GM18873 (cell line): ENCODE data around the gene DDX10.
"Not testable (repeated sequence)": the region's sequence is repeated elsewhere in the genome, so short reads cannot be mapped to it uniquely, and the experiment has no call there.

Experiments
- ATAC-seq: cut with Tn5 transposase; IDR thresholded peaks from one replicate; pipeline ENCODE4 v1.9.1; 2021; ENCODE audit warnings: mild to moderate bottlenecking, moderate library complexity, moderate number of reproducible peaks; ENCODE audit not compliant: unreplicated experiment, low FRiP score

Gene DDX10

DNA sequence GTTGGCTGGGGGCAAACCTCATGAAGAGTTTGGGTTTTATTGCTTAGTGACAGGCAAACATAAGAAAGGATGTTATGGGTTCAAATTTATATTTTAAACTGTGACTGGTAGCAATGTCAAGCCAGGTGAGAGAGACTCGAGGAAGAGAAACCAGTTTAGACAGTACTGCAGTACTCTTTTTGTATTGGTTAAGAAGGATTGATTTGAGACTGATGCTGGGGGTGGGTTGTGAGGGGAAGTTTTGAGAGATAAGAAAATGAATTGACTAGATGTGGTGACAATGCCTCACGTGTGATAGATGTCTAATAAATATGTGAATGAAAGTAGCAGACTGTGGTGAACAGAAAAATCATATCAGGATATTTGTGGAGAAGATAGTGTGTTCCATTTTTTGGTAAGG, 142.4 kb downstream of the DDX10 start:
- no peak for ATAC-seq

DNA sequence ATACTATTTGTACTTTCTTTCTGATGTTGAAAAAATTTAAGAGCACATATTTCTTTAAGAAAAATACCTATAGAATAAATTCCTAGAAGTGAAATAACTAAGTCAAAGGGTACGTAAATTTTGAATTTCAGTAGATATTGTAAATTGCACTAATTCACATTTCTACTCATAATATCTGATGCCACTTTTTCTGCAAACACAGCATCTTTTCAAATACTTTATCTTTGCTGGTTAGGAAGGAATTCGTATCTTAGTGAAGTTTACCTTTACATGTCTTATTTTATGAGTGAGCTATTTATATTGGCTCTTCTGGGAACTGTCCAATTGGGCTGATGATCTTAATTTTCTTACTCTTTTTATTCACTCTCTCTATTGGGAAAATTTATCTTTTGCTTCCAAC, 148.2 kb downstream of the DDX10 start:
- no peak for ATAC-seq

DNA sequence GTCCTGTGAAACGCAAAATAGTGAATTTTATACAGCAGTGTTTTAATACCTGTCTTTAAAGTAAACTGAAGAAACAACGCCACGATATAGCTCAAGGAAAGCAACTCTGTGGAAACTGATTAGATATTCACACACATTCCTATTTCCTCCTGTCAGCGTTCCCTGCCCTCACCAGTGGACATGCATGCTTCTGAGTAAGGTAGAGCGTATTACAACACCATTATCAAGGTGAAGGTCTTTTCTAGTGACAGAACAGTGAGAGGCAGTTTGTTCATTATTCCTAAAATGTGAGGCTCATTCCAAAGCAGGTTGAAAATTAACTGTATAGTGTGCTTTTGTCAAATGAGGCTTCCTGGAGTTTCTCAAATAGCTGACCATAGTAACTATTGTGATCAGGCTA, 153.1 kb downstream of the DDX10 start:
- ATAC-seq: no peak

DNA sequence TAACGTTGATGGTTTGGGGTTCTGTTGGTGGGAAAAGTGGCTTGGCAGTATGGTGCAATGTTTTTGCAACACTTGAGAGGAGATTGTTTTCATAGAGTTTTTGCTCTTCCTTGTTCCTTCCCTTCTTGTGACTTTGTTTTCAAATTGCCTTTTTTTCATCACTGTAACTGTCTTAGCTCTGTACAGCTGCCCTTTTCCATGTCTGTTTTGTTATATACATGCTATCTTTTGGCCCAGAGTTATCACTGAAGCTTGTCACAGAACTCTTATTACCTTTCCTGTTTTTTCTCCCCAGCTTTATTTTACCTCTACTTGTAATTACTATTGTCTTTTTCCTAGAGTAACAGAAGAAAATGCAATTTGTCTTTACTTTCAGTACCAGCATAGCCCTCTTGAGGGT, 154.1 kb downstream of the DDX10 start:
- no peak for ATAC-seq

DNA sequence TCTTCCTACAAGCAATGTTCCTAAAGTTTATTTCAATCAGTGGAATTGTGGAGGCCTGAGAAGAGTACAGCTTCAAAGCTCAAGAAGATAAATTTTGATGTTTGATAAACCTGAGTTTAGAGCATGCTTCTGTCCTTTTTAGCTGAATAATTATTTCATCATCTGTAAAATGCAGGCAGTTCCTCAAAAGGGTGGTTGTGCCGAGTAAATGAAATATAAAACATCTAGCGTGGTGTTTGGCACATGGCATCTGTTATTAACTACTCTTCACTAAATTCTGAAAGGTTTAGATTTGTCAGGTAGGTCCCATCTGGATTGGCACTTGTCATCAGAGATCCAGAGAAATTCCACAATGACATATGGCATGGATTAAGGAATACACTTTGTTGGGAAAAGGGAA, 155.1 kb downstream of the DDX10 start:
- no peak for ATAC-seq

DNA sequence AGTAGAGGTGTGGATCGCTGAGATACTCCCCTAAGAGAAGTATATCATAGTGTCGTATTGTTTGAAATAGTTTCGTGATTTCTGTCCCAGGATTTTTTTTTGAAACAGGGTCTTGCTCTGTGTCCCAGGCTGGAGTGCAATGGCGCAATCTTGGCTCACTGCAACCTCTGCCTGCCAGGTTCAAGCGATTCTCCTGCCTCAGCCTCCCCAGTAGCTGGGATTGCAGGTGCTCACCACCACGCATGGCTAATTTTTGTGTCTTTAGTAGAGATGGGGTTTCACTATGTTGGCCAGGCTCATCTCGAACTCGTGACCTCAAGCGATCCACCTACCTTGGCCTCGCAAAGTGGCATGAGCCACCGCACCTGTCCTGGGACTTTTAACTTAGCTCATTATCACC, 159.1 kb downstream of the DDX10 start:
- ATAC-seq: not testable (repeated sequence)

DNA sequence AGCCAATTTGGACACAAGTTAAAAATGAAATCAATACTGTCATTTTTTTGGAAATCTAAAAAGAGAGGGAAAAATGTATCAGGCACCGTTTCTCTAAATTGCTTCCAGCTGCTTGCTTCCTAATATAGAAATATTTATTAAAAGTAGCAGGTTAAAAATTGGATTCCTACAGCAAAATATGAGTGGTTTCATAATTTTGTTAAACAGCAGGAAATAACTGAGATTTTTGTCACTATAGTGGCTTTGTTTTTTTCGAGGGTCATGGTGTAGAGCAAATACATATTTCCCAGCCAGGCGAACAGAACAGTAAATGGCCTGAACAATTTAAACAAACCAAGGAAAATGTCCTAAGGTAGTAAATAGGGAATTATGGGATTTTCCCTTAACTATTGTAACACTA, 159.7 kb downstream of the DDX10 start:
- ATAC-seq: no peak

DNA sequence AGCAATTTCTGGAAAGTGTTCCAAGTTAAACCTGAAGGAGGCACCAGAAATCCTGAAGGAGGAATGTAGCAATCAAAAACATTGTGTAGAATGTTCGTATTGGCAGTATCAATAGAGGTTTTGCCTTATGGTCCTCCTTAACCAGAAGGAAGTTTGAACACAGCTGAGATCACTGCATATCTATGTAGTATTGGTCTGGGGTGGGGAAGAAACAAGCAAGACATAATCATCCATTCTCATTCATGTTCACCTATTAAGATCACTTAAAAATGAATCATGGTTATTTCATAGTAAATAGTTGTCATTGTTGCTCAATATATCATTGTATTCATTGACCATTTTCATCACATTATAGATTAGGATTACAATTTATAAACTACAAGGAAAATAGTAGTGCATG, 160.5 kb downstream of the DDX10 start:
- ATAC-seq: no peak

DNA sequence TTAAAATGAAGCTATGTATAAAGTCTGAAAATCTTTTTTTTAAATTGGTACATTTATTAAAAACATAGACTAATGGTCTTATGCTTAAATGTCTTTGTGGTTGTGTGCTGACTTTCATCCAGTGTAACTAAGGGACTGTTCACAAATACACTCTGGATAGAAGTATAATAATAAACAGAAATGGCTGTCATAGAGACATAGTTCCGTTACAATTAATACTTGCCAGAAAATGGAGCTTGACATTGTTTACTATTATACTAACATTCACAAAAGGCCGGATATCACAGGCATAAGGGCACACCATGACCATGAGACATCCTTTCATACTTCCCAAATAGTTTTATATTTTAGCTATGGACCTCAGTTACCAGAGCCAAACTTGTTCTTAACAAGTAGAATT, 161.3 kb downstream of the DDX10 start:
- ATAC-seq: no peak

DNA sequence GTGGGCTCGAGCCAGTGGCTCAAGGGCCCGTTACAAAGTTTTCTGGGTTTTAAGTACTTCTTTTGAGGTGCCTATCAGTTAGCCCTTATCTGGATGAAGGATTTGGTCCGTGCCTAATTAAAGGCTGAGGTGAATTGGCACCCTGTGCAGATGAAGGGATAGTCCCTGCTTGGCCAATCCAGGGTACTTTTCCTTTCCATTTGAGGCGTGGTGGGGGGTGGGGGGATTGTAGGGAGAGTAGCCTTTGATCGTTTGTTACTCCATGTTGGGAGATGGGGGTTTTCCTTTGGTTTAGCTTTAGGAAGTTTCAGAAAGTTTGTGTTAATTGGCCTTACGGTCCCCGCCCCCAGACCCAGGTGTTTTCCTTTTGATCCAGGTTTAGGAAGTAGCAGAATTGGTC, 170.8 kb downstream of the DDX10 start:
- no peak for ATAC-seq

DNA sequence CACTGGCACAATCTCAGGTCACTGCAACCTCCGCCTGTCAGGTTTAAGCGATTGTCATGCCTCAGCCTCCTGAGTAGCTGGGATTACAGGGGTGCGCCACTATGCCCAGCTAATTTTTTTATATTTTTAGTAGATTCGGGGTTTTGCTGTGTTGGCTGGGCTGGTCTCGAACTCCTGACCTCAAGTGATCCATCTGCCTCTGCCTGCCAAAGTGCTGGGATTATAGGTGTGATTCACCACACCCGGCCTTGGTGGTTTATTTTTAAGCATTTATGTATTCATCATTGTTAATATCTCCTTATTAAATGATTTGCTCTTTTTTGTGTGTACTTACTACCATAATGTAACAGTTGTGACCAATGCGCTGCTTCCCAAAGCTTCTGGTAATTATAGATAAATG, 171.7 kb downstream of the DDX10 start:
- no peak for ATAC-seq

DNA sequence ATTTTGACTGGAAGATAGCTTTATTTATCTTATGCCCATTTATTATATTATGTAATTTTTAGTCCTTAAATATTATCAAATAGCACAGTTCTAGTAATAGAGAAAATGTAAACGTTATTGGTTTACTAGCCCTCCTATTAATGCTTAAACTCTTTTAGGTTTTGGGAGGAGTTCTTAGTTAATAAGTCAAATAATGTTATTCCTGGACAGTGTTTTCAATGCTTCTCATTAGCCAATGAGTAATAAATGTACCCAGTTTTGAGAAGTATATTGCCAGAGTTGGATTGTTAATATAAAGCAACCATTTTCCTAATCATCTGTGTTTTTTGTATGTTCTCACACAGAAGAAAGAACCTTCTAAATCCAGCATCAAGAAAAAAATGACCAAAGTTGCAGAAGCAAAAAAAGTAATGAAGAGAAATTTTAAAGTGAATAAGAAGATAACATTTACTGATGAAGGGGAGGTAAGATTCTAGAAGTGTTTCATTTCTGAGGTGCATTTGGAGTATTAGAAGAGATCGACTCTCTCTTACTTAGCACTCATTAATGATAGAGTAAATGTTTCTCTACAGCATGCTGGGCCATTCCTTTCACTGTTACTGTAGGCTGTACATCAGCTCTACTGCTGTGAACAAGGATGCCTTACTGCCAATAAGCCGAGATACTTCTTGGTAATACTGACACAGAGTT, 173.4 kb downstream of the DDX10 start:
- ATAC-seq: no peak

DNA sequence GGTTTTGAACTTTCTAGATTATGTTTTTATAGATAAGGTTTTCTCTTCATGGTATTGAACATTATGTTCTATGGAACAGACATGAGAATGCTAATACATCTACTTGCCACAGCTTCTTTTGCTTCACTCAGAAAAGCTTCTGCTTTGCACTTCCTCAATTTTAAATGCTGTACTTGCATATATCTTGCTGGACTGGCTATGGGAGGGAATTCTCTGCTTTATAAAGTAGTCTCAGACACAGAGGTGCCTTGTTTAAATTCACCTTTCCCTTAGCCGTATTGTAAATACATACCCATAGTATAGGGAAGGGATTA, 173.9 kb downstream of the DDX10 start:
- no peak for ATAC-seq

DNA sequence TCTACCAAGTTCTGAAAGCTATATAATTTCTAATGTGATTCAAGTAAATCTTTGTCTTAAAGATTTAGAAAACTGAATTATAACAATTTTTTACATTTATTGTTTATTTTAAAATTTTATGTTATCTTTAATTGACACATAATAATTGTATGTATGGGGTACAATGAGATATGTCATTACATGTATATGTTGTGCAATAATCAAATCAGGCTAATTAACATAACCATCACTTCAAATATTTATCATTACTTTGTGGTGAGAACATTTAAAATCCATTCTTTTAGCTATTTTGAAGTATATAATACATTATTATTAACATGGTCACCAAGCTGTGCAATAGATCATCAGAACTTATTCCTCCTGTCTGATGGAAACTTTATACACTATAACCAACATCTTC, 181.1 kb downstream of the DDX10 start:
- no peak for ATAC-seq

DNA sequence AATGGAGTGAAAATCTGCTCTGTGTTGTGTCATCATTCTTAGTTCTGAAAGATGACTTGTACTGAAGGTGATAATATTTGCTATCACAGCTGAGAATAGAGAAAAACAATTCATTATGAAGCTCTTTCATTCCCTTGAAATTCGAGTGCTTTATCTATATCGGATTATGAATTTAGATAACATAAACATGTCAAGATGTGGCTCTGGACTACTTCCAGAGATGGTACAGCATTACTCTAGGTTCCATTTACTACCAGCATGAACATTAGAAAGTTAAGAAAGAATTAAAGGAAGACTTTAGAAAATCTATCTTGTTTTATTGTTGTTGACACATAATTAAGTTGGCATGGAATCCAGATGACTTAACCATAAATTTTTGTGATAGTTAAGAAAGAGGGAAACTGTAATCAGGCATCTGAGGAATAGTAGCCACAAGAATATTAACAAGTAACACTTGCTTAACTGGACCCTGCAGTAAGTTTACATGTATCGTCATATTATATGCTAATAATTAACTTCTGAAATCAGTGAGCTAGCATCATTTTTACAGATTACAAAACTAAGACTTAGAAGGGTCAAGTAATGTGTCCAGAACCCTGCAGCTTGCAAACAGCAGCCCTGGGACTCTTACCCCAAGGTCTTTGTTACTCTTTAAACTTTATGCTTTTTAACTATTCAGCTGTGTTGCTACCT, 182.6 kb downstream of the DDX10 start:
- ATAC-seq: no peak

DNA sequence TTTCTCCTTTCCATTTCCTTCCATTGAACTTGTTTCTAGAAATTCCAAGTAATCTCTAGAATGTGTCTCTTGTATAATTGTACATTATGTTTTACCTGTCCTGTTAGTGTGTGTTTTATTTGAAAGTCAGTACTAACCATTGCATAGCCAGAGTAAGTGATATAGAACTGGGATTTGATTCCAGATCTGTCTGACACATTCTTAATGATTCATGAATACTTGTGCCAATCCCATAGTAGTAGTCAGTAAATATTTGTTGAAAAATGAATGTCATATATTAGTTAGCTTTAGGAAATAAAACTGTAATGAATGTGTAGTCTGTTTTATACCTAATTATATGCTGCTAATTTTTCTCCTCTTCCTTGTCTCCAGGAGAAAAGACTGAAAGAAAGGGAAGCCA, 186.9 kb downstream of the DDX10 start:
- no peak for ATAC-seq

DNA sequence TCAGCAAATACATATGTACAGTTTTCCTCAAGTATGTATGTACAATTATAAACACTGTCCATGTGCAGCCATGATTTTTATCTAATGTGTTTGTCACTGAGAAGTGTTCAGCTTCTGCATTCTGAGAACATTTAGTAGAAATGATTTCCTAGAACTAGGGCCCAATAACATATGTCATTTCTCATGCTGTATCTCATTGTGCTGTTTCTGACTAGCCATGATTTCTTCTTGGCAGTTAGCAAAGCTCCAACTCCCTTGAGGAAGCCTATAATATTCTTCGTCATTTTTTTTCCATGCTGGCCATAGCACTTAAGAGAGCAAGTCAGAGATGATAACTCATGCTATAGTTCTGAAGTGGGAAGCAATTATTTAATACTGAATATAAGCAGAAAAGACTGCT, 187.8 kb downstream of the DDX10 start:
- ATAC-seq: no peak

DNA sequence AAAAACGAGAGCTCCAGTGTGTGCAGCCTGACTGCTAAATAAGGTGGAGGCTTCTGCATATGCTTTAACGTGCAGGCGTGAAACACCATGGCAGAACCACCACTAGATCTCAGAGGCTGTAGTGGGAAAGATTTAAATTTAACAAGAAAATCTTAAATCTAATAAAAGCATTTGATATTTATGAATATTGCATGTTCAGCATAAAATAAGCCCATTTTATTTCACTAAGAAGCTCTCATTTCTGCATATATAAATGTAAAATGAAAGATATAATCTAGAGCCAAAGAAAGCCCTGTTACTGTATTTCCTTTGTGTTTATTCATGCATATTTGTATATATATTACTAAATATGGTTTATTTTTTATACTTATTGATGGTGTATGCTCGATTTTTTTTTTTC, 188.3 kb downstream of the DDX10 start:
- no peak for ATAC-seq

DNA sequence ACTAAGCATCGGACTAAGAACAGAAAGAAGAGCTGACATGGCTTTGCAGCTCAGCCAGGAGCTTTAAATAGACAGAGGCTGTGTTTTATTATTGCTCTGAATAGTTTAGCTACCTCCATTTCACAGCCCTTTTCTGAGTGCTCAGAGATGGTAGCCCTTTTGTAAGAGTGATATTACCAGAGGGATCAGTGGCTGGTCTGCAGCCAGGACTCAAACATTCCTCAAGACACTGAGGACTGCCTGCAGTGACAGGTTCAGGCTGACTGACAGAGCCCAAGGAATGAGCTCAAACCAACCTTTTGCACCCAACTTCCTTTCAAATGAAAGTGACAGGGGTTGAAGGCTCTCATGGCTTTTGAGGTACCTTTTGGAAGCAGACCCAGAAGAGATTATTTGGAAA, 189.0 kb downstream of the DDX10 start:
- ATAC-seq: peak; percentile 30

DNA sequence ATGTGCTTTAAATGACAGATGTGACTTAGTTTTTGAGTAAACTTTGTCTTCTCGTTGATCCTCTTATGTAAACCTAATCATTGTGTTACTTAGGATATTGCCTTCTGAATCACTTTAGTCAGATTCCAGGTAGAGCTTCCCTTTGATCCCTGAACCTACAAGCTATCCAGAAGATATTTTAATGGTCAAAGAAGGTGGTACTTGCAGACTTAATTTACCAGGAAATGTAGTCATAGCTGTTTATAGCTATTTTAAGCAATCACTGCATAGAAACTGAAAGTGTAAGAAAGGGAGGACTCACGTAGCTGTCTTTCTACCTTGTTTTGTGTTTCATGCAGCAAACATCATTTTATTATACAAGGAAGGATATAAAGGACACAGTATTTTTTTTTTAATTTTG, 189.5 kb downstream of the DDX10 start:
- ATAC-seq: peak; percentile 97

DNA sequence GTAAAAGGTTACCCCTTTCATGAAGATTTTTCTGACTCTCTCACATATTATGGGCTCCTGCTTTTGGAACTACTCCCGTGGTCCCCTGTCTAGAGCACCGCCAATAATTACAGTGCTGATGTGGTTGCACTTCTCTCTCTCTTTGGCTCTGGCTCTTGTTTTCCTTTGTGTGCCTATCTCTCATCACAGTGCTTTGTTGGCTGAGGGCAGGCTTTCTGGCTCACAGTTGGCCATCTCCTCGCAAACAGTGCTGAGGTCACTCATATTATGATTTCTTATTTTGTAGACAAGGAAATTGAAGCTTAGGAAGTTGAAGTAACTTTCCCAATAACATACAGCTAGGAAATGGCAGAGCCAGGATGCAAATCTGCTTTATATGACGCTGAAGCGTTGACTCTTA, 192.5 kb downstream of the DDX10 start:
- ATAC-seq: no peak

DNA sequence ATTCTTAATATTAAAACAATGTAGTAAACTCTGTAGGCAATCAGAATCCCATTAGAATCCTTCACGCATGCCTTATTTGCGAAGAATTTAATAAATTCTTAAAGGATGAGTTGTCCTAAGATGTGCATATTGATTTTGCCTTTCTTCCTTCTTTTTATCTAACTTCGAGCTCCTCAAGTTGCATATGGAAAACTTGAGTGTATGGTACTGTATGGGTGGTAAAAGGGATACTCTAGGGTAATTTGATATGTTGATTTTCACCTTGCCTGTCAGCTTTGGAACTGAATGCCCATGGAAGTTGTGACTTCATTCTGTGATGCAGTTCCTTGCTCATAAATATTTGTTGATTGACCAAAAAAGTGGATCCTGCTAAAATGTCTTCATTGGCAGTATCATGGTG, 193.8 kb downstream of the DDX10 start:
- ATAC-seq: no peak

DNA sequence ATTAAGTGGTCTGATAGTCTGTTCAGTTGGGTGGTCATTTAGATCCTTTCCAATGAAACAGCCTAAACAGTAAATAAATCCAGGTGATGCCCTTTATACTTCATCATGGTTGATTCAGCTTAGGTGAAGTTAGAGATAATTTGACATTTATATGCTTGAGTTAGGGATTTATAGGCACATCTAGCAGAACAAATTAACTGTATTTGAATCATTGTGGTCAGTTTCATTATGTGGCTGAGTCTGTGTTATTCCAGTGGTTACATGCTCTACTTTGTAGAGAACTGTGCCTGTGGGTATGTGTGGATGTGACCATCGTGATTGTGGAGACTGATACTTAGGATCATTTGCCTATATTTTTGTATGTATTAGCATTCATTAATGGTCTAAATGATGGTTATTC, 194.6 kb downstream of the DDX10 start:
- no peak for ATAC-seq
